HUES64 (cell line): ENCODE measurements around the gene OLIG2.

ENCODE experiments used
- H3K27ac ChIP-seq: 2 replicates; pipeline ENCODE4 v1.7.0; 2013; ENCODE audit warnings: low read depth, low read length, inconsistent platforms
- H3K27me3 ChIP-seq: 2 replicates; pipeline ENCODE4 v1.6.1; 2013; ENCODE audit warnings: mild to moderate bottlenecking, low read length; ENCODE audit not compliant: insufficient read depth
- H3K36me3 ChIP-seq: 2 replicates; pipeline ENCODE4 v1.6.1; 2013; ENCODE audit warnings: mild to moderate bottlenecking, low read length; ENCODE audit not compliant: insufficient read depth
- H3K4me1 ChIP-seq: 2 replicates; pipeline ENCODE4 v1.6.1; 2013; ENCODE audit warnings: mild to moderate bottlenecking, low read length, moderate library complexity; ENCODE audit not compliant: insufficient read depth
- H3K4me3 ChIP-seq: 2 replicates; pipeline ENCODE4 v1.5.1; 2013; ENCODE audit warnings: mild to moderate bottlenecking, low read length, moderate library complexity
- H3K9ac ChIP-seq: 2 replicates; pipeline ENCODE4 v1.6.1; 2013; ENCODE audit warnings: mild to moderate bottlenecking, low read depth, low read length
- H3K9me3 ChIP-seq: 2 replicates; pipeline ENCODE4 v1.6.1; 2013; ENCODE audit warnings: low read depth, low read length; ENCODE audit not compliant: insufficient read depth
- WGBS: fragments of 150-250, 120-280 bp; methylation state at CpG from one replicate; pipeline ENCODE4 v1.1.7; 2013; ENCODE audit warnings: missing lambda C conversion rate; 5-methylcytosine and 5-hydroxymethylcytosine counted together

OLIG2 gene

GRCh38 chr21:33069243-33069642 lies 43.5 kb downstream of the OLIG2 start:
- peaks cover 23% of the 10 kb centered on the region for H3K4me1 ChIP-seq
- H3K9me3 ChIP-seq = 0 out of 2 replicates have a peak, but pooled peaks cover 7% of the 10 kb centered on the region
- no peak overlapping the region for H3K27ac ChIP-seq
- H3K27me3 ChIP-seq = peaks cover 100% of the 10 kb centered on the region
- H3K36me3 ChIP-seq = no peaks in the 10 kb centered on the region
- H3K4me3 ChIP-seq = no peak overlapping the region
- no peak overlapping the region for H3K9ac ChIP-seq
- WGBS = 70% methylated on average over 2 of the region's 5 CpGs

GRCh38 chr21:33069645-33069993 lies 43.9 kb downstream of the OLIG2 start:
- Histone ChIP-seq H3K4me1 (peaks cover 26% of the 10 kb centered on the region), H3K4me3 (no peak overlapping the region), H3K9me3 (0 out of 2 replicates have a peak, but pooled peaks cover 7% of the 10 kb centered on the region), H3K36me3 (no peaks in the 10 kb centered on the region), H3K27me3 (peaks cover 100% of the 10 kb centered on the region), H3K27ac (no peak overlapping the region), H3K9ac (no peak overlapping the region)
- WGBS = 3% methylated on average over 11 of the region's 11 CpGs

GRCh38 chr21:33069994-33070743 lies 44.4 kb downstream of the OLIG2 start, which contains the start of gene OLIG1:
OLIG1 (plus strand) TSS chr21:33070141; CDS start chr21:33070247, 106 bp downstream.
- under 1% methylated on average over 82 of the region's 82 CpGs for WGBS
- Histone ChIP-seq H3K9ac (no peak within 1 kb of the TSS), H3K9me3 (0 out of 2 replicates have a peak, but pooled peaks cover 7% of the 10 kb centered on the region), H3K4me1 (peaks cover 26% of the 10 kb centered on the region), H3K27ac (no peak within 1 kb of the TSS), H3K27me3 (peaks cover 100% of the 10 kb centered on the region), H3K36me3 (no peaks in the 10 kb centered on the region), H3K4me3 (peak within 1 kb of the TSS; percentile 49)

- H3K4me1 ChIP-seq = peaks cover 29% of the 10 kb centered on the region
- WGBS = under 1% methylated on average over 44 of the region's 44 CpGs
- H3K27me3 ChIP-seq = peaks cover 100% of the 10 kb centered on the region
- H3K9me3 ChIP-seq = 0 out of 2 replicates have a peak, but pooled peaks cover 7% of the 10 kb centered on the region
- H3K9ac ChIP-seq = no peak overlapping the region
- peak overlapping the region; percentile 49 for H3K4me3 ChIP-seq
- H3K36me3 ChIP-seq = no peaks in the 10 kb centered on the region
- no peak overlapping the region for H3K27ac ChIP-seq
Observed at GRCh38 chr21:33070744-33070997, 44.9 kb downstream of the OLIG2 start.

GRCh38 chr21:33070998-33071769 lies 45.4 kb downstream of the OLIG2 start:
- Histone ChIP-seq H3K36me3 (no peaks in the 10 kb centered on the region), H3K27ac (no peak overlapping the region), H3K27me3 (peaks cover 100% of the 10 kb centered on the region), H3K4me1 (peaks cover 34% of the 10 kb centered on the region), H3K9ac (no peak overlapping the region), H3K4me3 (peak overlapping the region; percentile 49), H3K9me3 (0 out of 2 replicates have a peak, but pooled peaks cover 7% of the 10 kb centered on the region)
- under 1% methylated on average over 69 of the region's 69 CpGs for WGBS

- under 1% methylated on average over 37 of the region's 38 CpGs for WGBS
- peak overlapping the region; percentile 49 for H3K4me3 ChIP-seq
- peaks cover 40% of the 10 kb centered on the region for H3K4me1 ChIP-seq
- peaks cover 100% of the 10 kb centered on the region for H3K27me3 ChIP-seq
- no peak overlapping the region for H3K9ac ChIP-seq
- H3K9me3 ChIP-seq = 0 out of 2 replicates have a peak, but pooled peaks cover 7% of the 10 kb centered on the region
- no peak overlapping the region for H3K27ac ChIP-seq
- no peaks in the 10 kb centered on the region for H3K36me3 ChIP-seq
Observed at GRCh38 chr21:33071770-33072306, 46.1 kb downstream of the OLIG2 start.

GRCh38 chr21:33073636-33074035 lies 47.9 kb downstream of the OLIG2 start:
- 0 out of 2 replicates have a peak, but pooled peaks cover 7% of the 10 kb centered on the region for H3K9me3 ChIP-seq
- peaks cover 41% of the 10 kb centered on the region for H3K4me1 ChIP-seq
- no peak overlapping the region for H3K4me3 ChIP-seq
- peaks cover 94% of the 10 kb centered on the region for H3K27me3 ChIP-seq
- H3K36me3 ChIP-seq = no peaks in the 10 kb centered on the region
- H3K27ac ChIP-seq = no peak overlapping the region
- no peak overlapping the region for H3K9ac ChIP-seq
- 82% methylated on average over 4 of the region's 4 CpGs for WGBS

GRCh38 chr21:33075128-33075527 lies 49.4 kb downstream of the OLIG2 start:
- 16% methylated on average over 9 of the region's 9 CpGs for WGBS

GRCh38 chr21:33075596-33076195 lies 50.0 kb downstream of the OLIG2 start:
- H3K27me3 ChIP-seq = peaks cover 74% of the 10 kb centered on the region
- WGBS = 31% methylated on average over 11 of the region's 11 CpGs
- H3K4me3 ChIP-seq = 0 out of 2 replicates have a peak overlapping the region, but pooled peaks have one; percentile 12
- no peaks in the 10 kb centered on the region for H3K9me3 ChIP-seq
- H3K27ac ChIP-seq = no peak overlapping the region
- peaks cover 46% of the 10 kb centered on the region for H3K4me1 ChIP-seq
- H3K36me3 ChIP-seq = no peaks in the 10 kb centered on the region
- no peak overlapping the region for H3K9ac ChIP-seq

More at GRCh38 chr21:33075128-33075527, 49.4 kb downstream of the OLIG2 start:
- Histone ChIP-seq H3K9me3 (no peaks in the 10 kb centered on the region), H3K4me3 (no peak overlapping the region), H3K36me3 (no peaks in the 10 kb centered on the region), H3K27ac (no peak overlapping the region), H3K27me3 (peaks cover 80% of the 10 kb centered on the region), H3K9ac (no peak overlapping the region), H3K4me1 (peaks cover 46% of the 10 kb centered on the region)

- 86% methylated on average over 9 of the region's 11 CpGs for WGBS
- no peak overlapping the region for H3K4me3 ChIP-seq
- H3K36me3 ChIP-seq = no peaks in the 10 kb centered on the region
- peaks cover 46% of the 10 kb centered on the region for H3K4me1 ChIP-seq
- no peaks in the 10 kb centered on the region for H3K9me3 ChIP-seq
- no peak overlapping the region for H3K9ac ChIP-seq
- H3K27me3 ChIP-seq = peaks cover 63% of the 10 kb centered on the region
- H3K27ac ChIP-seq = no peak overlapping the region
Observed at GRCh38 chr21:33076600-33077329, 51.0 kb downstream of the OLIG2 start.
